Pons (tissue), 1 donor: Measurements from ENCODE around the gene KRT32.

Experiments
- DNase-seq: peaks from one replicate; pipeline ENCODE4 v3.0.0-alpha.2; 2016; ENCODE audit warnings: low spot score

KRT32 gene

GRCh38 chr17:41492771-41493170 lies 25.6 kb upstream of the KRT32 start:
- peak; percentile 7 for DNase-seq

- peak; percentile 55 for DNase-seq
These were observed 25.2 kb upstream of the KRT32 start for GRCh38 chr17:41492351-41492750.

- DNase-seq = no peak
These were observed 24.3 kb upstream of the KRT32 start for GRCh38 chr17:41491476-41491875.

- peak; percentile 19 for DNase-seq
These were observed 23.1 kb upstream of the KRT32 start for GRCh38 chr17:41490000-41490990.

GRCh38 chr17:41489531-41489930 lies 22.3 kb upstream of the KRT32 start, which contains the start of gene KRT36:
Gene KRT36 (minus strand): TSS chr17:41489910. CDS start chr17:41489864, 46 bp downstream.
- no peak for DNase-seq

- no peak for DNase-seq
These were observed 19.8 kb upstream of the KRT32 start for GRCh38 chr17:41486809-41487530.

- no peak for DNase-seq
These were observed 19.1 kb upstream of the KRT32 start for GRCh38 chr17:41486316-41486715.

- DNase-seq = no peak
These were observed 18.0 kb upstream of the KRT32 start for GRCh38 chr17:41484920-41485904.

- no peak for DNase-seq
These were observed 17.0 kb upstream of the KRT32 start for GRCh38 chr17:41483991-41484826.

GRCh38 chr17:41483531-41483930 lies 16.3 kb upstream of the KRT32 start:
- no peak for DNase-seq

- no peak for DNase-seq
These were observed 13.8 kb upstream of the KRT32 start, which contains the start of gene KRT35 for GRCh38 chr17:41481036-41481435. Gene KRT35 (minus strand): TSS chr17:41481151. CDS start chr17:41481097, 54 bp downstream.

- DNase-seq = no peak
These were observed 13.4 kb upstream of the KRT32 start for GRCh38 chr17:41480581-41480980.

GRCh38 chr17:41480136-41480535 lies 12.9 kb upstream of the KRT32 start:
- no peak for DNase-seq

- no peak for DNase-seq
These were observed 11.1 kb upstream of the KRT32 start for GRCh38 chr17:41478237-41478636.

- DNase-seq = no peak
These were observed 10.0 kb upstream of the KRT32 start for GRCh38 chr17:41476866-41477815.

GRCh38 chr17:41475421-41475820 lies 8.2 kb upstream of the KRT32 start:
- DNase-seq = no peak

GRCh38 chr17:41474863-41475262 lies 7.7 kb upstream of the KRT32 start:
- no peak for DNase-seq

- DNase-seq = no peak
These were observed 1.2 kb upstream of the KRT32 start for GRCh38 chr17:41468346-41468745.

GRCh38 chr17:41467561-41467960 lies 375 bp upstream of the KRT32 start:
- no peak for DNase-seq
